ENCODE data around the gene RBBP5.

DNA sequence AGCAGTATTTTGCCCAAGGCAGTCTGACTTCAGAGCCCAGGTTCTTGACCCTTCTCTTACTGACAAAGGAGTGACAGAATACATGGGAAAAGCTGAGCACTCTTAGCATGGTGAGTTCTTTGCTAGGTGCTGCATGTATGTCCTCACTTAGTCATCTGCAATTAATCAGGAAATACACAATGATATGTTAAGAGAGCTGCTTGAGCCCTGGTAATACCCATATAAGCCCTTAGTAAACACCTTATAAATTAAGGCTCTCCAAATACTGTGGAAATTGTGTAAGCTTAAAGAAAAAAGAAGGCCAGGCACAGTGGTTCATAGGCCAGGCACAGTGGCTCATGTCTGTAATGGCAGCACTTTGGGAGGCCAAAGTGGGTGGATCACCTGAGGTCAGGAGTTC is 23.5 kb downstream of the RBBP5 start:
- TF ChIP-seq, protein P1, sequence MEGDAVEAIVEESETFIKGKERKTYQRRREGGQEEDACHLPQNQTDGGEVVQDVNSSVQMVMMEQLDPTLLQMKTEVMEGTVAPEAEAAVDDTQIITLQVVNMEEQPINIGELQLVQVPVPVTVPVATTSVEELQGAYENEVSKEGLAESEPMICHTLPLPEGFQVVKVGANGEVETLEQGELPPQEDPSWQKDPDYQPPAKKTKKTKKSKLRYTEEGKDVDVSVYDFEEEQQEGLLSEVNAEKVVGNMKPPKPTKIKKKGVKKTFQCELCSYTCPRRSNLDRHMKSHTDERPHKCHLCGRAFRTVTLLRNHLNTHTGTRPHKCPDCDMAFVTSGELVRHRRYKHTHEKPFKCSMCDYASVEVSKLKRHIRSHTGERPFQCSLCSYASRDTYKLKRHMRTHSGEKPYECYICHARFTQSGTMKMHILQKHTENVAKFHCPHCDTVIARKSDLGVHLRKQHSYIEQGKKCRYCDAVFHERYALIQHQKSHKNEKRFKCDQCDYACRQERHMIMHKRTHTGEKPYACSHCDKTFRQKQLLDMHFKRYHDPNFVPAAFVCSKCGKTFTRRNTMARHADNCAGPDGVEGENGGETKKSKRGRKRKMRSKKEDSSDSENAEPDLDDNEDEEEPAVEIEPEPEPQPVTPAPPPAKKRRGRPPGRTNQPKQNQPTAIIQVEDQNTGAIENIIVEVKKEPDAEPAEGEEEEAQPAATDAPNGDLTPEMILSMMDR (IDR thresholded peaks at IDR 0.05), result no peak
- TF ChIP-seq EZH2 (IDR thresholded peaks at IDR 0.05; ENCODE audit: borderline replicate concordance, insufficient read depth, low read depth, low read length, poor library complexity, severe bottlenecking), result no peak

Data from B cell (primary cell).